ENCODE measurements around the gene VAMP7.

The VAMP7 gene

GRCh38 chrX:155954793-155955192 is 73.6 kb downstream of the VAMP7 start:
- Histone ChIP-seq H2BK5ac (ENCODE audit: low read length) (no peak overlapping the region), H3K18ac (ENCODE audit: low read length) (no peak overlapping the region), H3K27ac (ENCODE audit: low read depth, low read length) (no peak overlapping the region), H3K36me3 (ENCODE audit: control insufficient read depth, insufficient read depth, low read length) (no peaks in the 10 kb centered on the region), H3K79me1 (ENCODE audit: low read length) (no peaks in the 10 kb centered on the region), H4K8ac (ENCODE audit: low read depth, low read length) (no peak overlapping the region), H3K4me2 (ENCODE audit: low read length) (no peak overlapping the region), H4K5ac (ENCODE audit: low read length) (no peak overlapping the region), H3K23ac (ENCODE audit: low read length) (no peak overlapping the region), H3K9ac (ENCODE audit: low read length) (no peak overlapping the region), H3K4ac (ENCODE audit: low read depth, low read length) (no peak overlapping the region), H3K56ac (ENCODE audit: low read length) (no peak overlapping the region), H2AK5ac (ENCODE audit: low read length) (no peak overlapping the region), H3K79me2 (ENCODE audit: control insufficient read depth, insufficient read depth, low read length) (no peaks in the 10 kb centered on the region), H3K27me3 (ENCODE audit: insufficient read depth, low read length, poor library complexity) (no peaks in the 10 kb centered on the region), H3K4me1 (ENCODE audit: control insufficient read depth, low read depth, low read length) (no peaks in the 10 kb centered on the region), H3K4me3 (ENCODE audit: low read length) (no peak overlapping the region), H2BK15ac (replicated peaks; ENCODE audit: low read depth) (no peak overlapping the region), H2BK120ac (ENCODE audit: low read depth, low read length) (no peak overlapping the region)
- no CpG with 5 or more reads among the region's 1 CpG for WGBS (ENCODE audit: extremely low coverage, insufficient coverage, low lambda C conversion rate)
- DNase-seq: no peak

GRCh38 chrX:155956099-155956498 is 75.0 kb downstream of the VAMP7 start:
- peak overlapping the region; percentile 6 for H3K18ac ChIP-seq (ENCODE audit: low read length)
- H3K56ac ChIP-seq (ENCODE audit: low read length): peak overlapping the region; percentile 73
- no peak overlapping the region for H3K23ac ChIP-seq (ENCODE audit: low read length)
- H4K5ac ChIP-seq (ENCODE audit: low read length): no peak overlapping the region
- H2BK15ac ChIP-seq (replicated peaks; ENCODE audit: low read depth): no peak overlapping the region
- no peak overlapping the region for H3K4me2 ChIP-seq (ENCODE audit: low read length)
- H3K36me3 ChIP-seq (ENCODE audit: control insufficient read depth, insufficient read depth, low read length): no peaks in the 10 kb centered on the region
- no CpG with 5 or more reads among the region's 9 CpGs for WGBS (ENCODE audit: extremely low coverage, insufficient coverage, low lambda C conversion rate)
- H2BK120ac ChIP-seq (ENCODE audit: low read depth, low read length): peak overlapping the region; percentile 19
- peak overlapping the region; percentile 29 for H3K4ac ChIP-seq (ENCODE audit: low read depth, low read length)
- H3K4me3 ChIP-seq (ENCODE audit: low read length): no peak overlapping the region
- H3K27me3 ChIP-seq (ENCODE audit: insufficient read depth, low read length, poor library complexity): no peaks in the 10 kb centered on the region
- H3K27ac ChIP-seq (ENCODE audit: low read depth, low read length): no peak overlapping the region
- no peak overlapping the region for H3K9ac ChIP-seq (ENCODE audit: low read length)
- H2AK5ac ChIP-seq (ENCODE audit: low read length): peak overlapping the region; percentile 85
- no peaks in the 10 kb centered on the region for H3K4me1 ChIP-seq (ENCODE audit: control insufficient read depth, low read depth, low read length)
- peak overlapping the region; percentile 61 for H2BK5ac ChIP-seq (ENCODE audit: low read length)
- no peak overlapping the region for H4K8ac ChIP-seq (ENCODE audit: low read depth, low read length)
- DNase-seq: no peak
- no peaks in the 10 kb centered on the region for H3K79me2 ChIP-seq (ENCODE audit: control insufficient read depth, insufficient read depth, low read length)
- H3K79me1 ChIP-seq (ENCODE audit: low read length): no peaks in the 10 kb centered on the region

DNA sequence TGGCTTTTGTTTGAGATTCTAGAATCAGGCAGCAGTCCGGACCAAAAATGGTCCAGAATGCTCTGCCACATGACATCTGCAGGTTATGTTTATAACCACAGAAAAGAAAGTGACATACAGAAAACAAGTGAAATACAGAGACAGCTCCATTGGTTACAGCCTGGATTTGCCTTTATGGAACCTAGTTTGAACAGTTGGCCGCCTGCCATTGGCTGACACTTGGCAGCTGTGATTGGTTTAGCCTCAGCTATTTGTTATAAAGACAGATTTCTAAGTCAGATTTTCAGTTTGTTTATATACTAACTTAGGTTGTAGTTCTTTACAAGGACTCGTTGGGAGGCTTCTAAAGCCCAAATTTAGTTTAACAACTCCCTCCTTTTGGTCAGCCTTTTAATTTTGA is 75.5 kb downstream of the VAMP7 start:
- H4K8ac ChIP-seq (ENCODE audit: low read depth, low read length): no peak overlapping the region
- H3K36me3 ChIP-seq (ENCODE audit: control insufficient read depth, insufficient read depth, low read length): no peaks in the 10 kb centered on the region
- H4K5ac ChIP-seq (ENCODE audit: low read length): no peak overlapping the region
- peak overlapping the region; percentile 6 for H3K18ac ChIP-seq (ENCODE audit: low read length)
- no peaks in the 10 kb centered on the region for H3K27me3 ChIP-seq (ENCODE audit: insufficient read depth, low read length, poor library complexity)
- no peak overlapping the region for H3K4me3 ChIP-seq (ENCODE audit: low read length)
- H2BK15ac ChIP-seq (replicated peaks; ENCODE audit: low read depth): no peak overlapping the region
- no peak overlapping the region for H2AK5ac ChIP-seq (ENCODE audit: low read length)
- H3K4ac ChIP-seq (ENCODE audit: low read depth, low read length): peak overlapping the region; percentile 28
- DNase-seq: no peak
- no CpG with 5 or more reads among the region's 3 CpGs for WGBS (ENCODE audit: extremely low coverage, insufficient coverage, low lambda C conversion rate)
- H3K27ac ChIP-seq (ENCODE audit: low read depth, low read length): peak overlapping the region; percentile 68
- no peaks in the 10 kb centered on the region for H3K4me1 ChIP-seq (ENCODE audit: control insufficient read depth, low read depth, low read length)
- H2BK5ac ChIP-seq (ENCODE audit: low read length): peak overlapping the region; percentile 65
- H3K23ac ChIP-seq (ENCODE audit: low read length): no peak overlapping the region
- peak overlapping the region; percentile 59 for H3K56ac ChIP-seq (ENCODE audit: low read length)
- H3K9ac ChIP-seq (ENCODE audit: low read length): no peak overlapping the region
- H3K79me1 ChIP-seq (ENCODE audit: low read length): no peaks in the 10 kb centered on the region
- H3K79me2 ChIP-seq (ENCODE audit: control insufficient read depth, insufficient read depth, low read length): no peaks in the 10 kb centered on the region
- no peak overlapping the region for H3K4me2 ChIP-seq (ENCODE audit: low read length)
- H2BK120ac ChIP-seq (ENCODE audit: low read depth, low read length): peak overlapping the region; percentile 73

DNA sequence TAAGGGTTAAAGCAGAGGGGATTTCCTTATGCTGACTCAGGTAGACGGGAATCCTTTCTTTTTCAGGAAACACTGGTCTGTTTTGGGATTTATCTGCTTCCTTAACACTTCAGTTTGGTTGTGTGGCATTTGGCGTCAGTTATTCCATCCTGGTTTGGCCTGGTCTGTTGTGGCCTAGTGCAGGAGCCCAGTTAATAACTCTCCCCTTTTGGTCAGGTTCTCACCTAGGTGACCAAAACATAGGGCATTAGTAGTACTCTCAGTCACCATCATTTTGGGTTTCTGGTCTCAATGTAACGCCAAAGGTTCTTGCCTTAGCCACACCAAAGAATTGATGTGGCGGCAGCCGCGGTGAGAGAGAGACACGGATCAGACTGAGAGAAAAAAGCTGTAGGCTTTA is 76.7 kb downstream of the VAMP7 start:
- no peaks in the 10 kb centered on the region for H3K27me3 ChIP-seq (ENCODE audit: insufficient read depth, low read length, poor library complexity)
- no CpG with 5 or more reads among the region's 7 CpGs for WGBS (ENCODE audit: extremely low coverage, insufficient coverage, low lambda C conversion rate)
- no peak overlapping the region for H3K4me3 ChIP-seq (ENCODE audit: low read length)
- no peak overlapping the region for H3K23ac ChIP-seq (ENCODE audit: low read length)
- H3K4ac ChIP-seq (ENCODE audit: low read depth, low read length): no peak overlapping the region
- peak overlapping the region; percentile 82 for H3K56ac ChIP-seq (ENCODE audit: low read length)
- peak overlapping the region; percentile 73 for H2BK5ac ChIP-seq (ENCODE audit: low read length)
- peak overlapping the region; percentile 74 for H3K27ac ChIP-seq (ENCODE audit: low read depth, low read length)
- peak; percentile 77 for DNase-seq
- peak overlapping the region; percentile 67 for H3K9ac ChIP-seq (ENCODE audit: low read length)
- H3K36me3 ChIP-seq (ENCODE audit: control insufficient read depth, insufficient read depth, low read length): no peaks in the 10 kb centered on the region
- H2BK15ac ChIP-seq (replicated peaks; ENCODE audit: low read depth): no peak overlapping the region
- peak overlapping the region; percentile 6 for H3K18ac ChIP-seq (ENCODE audit: low read length)
- no peaks in the 10 kb centered on the region for H3K79me2 ChIP-seq (ENCODE audit: control insufficient read depth, insufficient read depth, low read length)
- H2BK120ac ChIP-seq (ENCODE audit: low read depth, low read length): no peak overlapping the region
- no peak overlapping the region for H4K8ac ChIP-seq (ENCODE audit: low read depth, low read length)
- H4K5ac ChIP-seq (ENCODE audit: low read length): peak overlapping the region; percentile 92
- no peak overlapping the region for H3K4me2 ChIP-seq (ENCODE audit: low read length)
- H3K79me1 ChIP-seq (ENCODE audit: low read length): no peaks in the 10 kb centered on the region
- no peaks in the 10 kb centered on the region for H3K4me1 ChIP-seq (ENCODE audit: control insufficient read depth, low read depth, low read length)
- no peak overlapping the region for H2AK5ac ChIP-seq (ENCODE audit: low read length)

DNA sequence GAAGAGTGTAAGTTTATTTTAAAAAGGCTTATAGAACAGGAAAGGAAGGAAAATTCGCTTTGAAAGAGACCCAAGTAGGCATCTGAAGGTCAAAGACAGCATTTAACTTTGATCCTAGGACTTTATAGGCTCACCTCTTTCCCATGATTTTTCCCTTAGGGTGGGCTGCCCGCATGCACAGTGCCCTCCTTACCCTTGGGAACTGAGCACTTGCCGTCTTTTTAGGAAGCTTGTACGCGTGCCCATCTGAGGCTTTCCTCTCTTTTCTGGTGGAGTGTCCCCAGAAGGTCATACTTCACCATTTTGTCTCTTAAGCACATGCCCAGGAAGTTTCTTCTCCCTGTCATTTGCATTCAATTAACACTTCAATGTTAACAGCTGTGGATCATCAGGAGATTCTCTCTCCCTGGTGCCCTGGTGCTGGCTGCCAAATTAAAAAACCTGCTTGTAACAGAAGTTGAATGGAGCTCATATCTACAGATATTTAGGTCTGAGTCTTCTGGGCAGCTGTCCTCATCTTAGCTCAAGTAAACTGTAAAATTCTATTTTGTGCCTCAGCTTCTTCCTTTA is 78.0 kb downstream of the VAMP7 start:
- Histone ChIP-seq H2BK15ac (replicated peaks; ENCODE audit: low read depth) (no peak overlapping the region), H3K18ac (ENCODE audit: low read length) (peak overlapping the region; percentile 96), H3K36me3 (ENCODE audit: control insufficient read depth, insufficient read depth, low read length) (no peaks in the 10 kb centered on the region), H3K27ac (ENCODE audit: low read depth, low read length) (peak overlapping the region; percentile 96), H3K4me3 (ENCODE audit: low read length) (peak overlapping the region; percentile 24), H3K79me2 (ENCODE audit: control insufficient read depth, insufficient read depth, low read length) (no peaks in the 10 kb centered on the region), H3K79me1 (ENCODE audit: low read length) (no peaks in the 10 kb centered on the region), H3K4me1 (ENCODE audit: control insufficient read depth, low read depth, low read length) (no peaks in the 10 kb centered on the region), H3K9ac (ENCODE audit: low read length) (peak overlapping the region; percentile 75), H3K4me2 (ENCODE audit: low read length) (peak overlapping the region; percentile 9), H2AK5ac (ENCODE audit: low read length) (no peak overlapping the region), H2BK5ac (ENCODE audit: low read length) (peak overlapping the region; percentile 49), H2BK120ac (ENCODE audit: low read depth, low read length) (peak overlapping the region; percentile 90), H4K8ac (ENCODE audit: low read depth, low read length) (no peak overlapping the region), H3K23ac (ENCODE audit: low read length) (no peak overlapping the region), H3K4ac (ENCODE audit: low read depth, low read length) (no peak overlapping the region), H3K56ac (ENCODE audit: low read length) (peak overlapping the region; percentile 77), H4K5ac (ENCODE audit: low read length) (no peak overlapping the region), H3K27me3 (ENCODE audit: insufficient read depth, low read length, poor library complexity) (no peaks in the 10 kb centered on the region)
- DNase-seq: peak; percentile 80
- no CpG with 5 or more reads among the region's 5 CpGs for WGBS (ENCODE audit: extremely low coverage, insufficient coverage, low lambda C conversion rate)

- Histone ChIP-seq H3K4me2 (ENCODE audit: low read length) (no peak overlapping the region), H2BK15ac (replicated peaks; ENCODE audit: low read depth) (no peak overlapping the region), H2BK5ac (ENCODE audit: low read length) (no peak overlapping the region), H3K27me3 (ENCODE audit: insufficient read depth, low read length, poor library complexity) (no peaks in the 10 kb centered on the region), H3K56ac (ENCODE audit: low read length) (no peak overlapping the region), H3K4me1 (ENCODE audit: control insufficient read depth, low read depth, low read length) (no peaks in the 10 kb centered on the region), H4K5ac (ENCODE audit: low read length) (no peak overlapping the region), H3K4me3 (ENCODE audit: low read length) (no peak overlapping the region), H2AK5ac (ENCODE audit: low read length) (no peak overlapping the region), H3K9ac (ENCODE audit: low read length) (no peak overlapping the region), H3K79me2 (ENCODE audit: control insufficient read depth, insufficient read depth, low read length) (no peaks in the 10 kb centered on the region), H3K79me1 (ENCODE audit: low read length) (no peaks in the 10 kb centered on the region), H4K8ac (ENCODE audit: low read depth, low read length) (no peak overlapping the region), H2BK120ac (ENCODE audit: low read depth, low read length) (no peak overlapping the region), H3K36me3 (ENCODE audit: control insufficient read depth, insufficient read depth, low read length) (no peaks in the 10 kb centered on the region), H3K18ac (ENCODE audit: low read length) (no peak overlapping the region), H3K4ac (ENCODE audit: low read depth, low read length) (no peak overlapping the region), H3K27ac (ENCODE audit: low read depth, low read length) (no peak overlapping the region), H3K23ac (ENCODE audit: low read length) (no peak overlapping the region)
- DNase-seq: peak; percentile 5
- no CpG with 5 or more reads among the region's 1 CpG for WGBS (ENCODE audit: extremely low coverage, insufficient coverage, low lambda C conversion rate)
These were observed 81.8 kb downstream of the VAMP7 start for GRCh38 chrX:155962906-155963305.
